Esophagus mucosa (tissue), 1 donor: ENCODE data around the gene FAM186B. TPM values are rescaled to one million over a fixed set of nuclear protein-coding genes. Genes with fewer than 3 reads are reported as not detected.
A peak's percentile ranks its signal among the peaks of the same experiment; 100 is the strongest.
"Not testable (repeated sequence)": the region's sequence is repeated elsewhere in the genome, so short reads cannot be mapped to it uniquely, and the experiment has no call there.

Experiments
- ATAC-seq: fragments of 200-7000 bp; cut with Tn5 transposase; one replicate; pipeline ENCODE4 v1.9.1; 2020
- total RNA-seq: library from RNA; stranded (reverse); gene quantifications from one replicate; pipeline ENCODE4 v1.2.4, GENCODE V29; 2023
- donor health status: DM: yes; HTN: yes; CAD: no.

FAM186B gene
- total RNA-seq, 1 donor from 2014 or later: 0.36 TPM

GRCh38 chr12:49633703-49634345 lies 28.4 kb upstream of the FAM186B start:
- no peak for ATAC-seq

DNA sequence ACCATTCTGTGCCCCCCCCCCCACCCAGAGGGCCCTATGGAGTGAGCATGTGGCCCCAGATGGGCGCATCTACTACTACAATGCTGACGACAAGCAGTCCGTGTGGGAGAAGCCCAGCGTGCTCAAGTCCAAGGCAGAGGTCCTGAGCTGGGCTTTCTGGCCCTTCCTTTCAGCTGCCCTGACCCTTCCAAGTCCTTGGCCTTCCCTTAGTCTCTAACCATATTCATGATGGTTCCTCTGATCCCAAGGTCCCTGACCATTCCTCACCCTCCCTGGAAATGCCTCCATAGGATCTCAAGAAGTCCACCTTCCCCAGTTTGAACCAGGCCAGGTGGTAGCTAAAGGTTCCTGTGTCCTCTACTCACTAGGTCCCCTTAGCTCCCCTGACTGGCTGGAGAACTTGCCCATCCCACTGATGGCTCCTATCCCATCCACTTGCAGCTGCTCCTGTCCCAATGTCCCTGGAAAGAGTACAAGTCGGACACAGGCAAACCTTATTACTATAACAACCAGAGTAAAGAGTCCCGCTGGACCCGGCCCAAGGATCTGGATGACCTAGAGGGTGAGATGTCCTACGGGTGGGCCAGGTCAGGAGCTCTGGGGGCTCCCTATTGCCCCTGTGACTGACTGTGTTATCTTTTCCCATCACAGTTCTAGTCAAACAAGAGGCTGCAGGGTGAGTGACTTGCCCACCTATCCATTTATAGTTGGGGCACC lies 27.7 kb upstream of the FAM186B start:
- no peak for ATAC-seq

- no peak for ATAC-seq
Observed at GRCh38 chr12:49632401-49632800, 27.0 kb upstream of the FAM186B start.

DNA sequence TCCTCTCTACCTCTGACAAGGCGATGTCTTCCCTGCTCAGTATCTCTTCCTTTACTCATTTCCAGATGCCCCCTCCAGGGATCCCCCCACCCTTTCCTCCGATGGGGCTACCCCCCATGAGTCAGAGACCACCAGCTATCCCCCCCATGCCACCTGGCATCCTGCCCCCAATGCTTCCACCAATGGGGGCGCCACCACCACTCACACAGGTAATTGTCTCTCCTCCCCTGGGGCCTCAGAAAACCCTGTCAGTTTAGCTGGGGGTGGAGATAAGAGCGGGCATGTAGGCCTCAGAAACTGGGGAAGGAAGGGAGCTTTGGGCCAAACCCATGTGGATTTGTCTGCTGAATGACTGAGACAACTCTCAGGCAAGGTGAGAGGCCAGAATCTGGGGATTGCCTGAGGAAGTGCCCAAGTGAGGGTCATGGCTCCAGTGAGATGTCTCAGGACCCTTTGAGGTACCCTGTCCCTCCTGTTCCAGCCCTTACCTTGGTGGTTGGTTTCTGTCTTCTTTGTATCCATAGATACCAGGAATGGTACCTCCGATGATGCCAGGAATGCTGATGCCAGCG lies 26.0 kb upstream of the FAM186B start:
- ATAC-seq: no peak

DNA sequence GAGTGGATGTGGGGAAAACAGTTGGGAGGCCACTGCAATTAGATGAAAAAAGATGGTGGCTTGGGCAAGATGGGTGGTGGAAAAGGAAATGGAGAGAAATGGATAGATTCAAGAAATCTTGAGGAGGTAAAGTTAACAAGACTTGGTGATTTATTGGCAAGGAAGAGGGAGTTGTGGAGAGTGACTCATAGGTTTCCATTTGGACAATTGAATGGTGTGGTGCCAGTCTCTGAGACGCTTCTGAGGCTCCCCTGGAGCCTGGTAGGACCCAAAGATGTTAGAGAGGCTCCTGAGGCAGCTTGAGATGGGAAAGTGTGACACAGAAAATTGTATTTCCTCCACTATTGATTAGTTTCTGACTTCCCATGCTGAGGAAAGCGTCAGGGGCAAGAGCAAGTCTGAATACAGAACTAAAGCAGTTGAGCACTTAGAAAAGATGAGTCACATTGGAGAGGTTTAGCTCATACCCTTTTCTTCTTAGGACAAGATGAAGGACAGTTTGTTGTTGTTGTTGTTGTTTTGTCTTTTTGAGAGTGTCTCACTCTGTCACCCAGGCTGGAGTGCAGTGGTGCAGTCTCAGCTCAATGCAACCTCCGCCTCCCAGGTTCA lies 22.4 kb upstream of the FAM186B start:
- ATAC-seq: no peak

GRCh38 chr12:49626836-49627235 lies 21.4 kb upstream of the FAM186B start:
- no peak for ATAC-seq

GRCh38 chr12:49626169-49626835 lies 20.9 kb upstream of the FAM186B start:
- no peak for ATAC-seq

DNA sequence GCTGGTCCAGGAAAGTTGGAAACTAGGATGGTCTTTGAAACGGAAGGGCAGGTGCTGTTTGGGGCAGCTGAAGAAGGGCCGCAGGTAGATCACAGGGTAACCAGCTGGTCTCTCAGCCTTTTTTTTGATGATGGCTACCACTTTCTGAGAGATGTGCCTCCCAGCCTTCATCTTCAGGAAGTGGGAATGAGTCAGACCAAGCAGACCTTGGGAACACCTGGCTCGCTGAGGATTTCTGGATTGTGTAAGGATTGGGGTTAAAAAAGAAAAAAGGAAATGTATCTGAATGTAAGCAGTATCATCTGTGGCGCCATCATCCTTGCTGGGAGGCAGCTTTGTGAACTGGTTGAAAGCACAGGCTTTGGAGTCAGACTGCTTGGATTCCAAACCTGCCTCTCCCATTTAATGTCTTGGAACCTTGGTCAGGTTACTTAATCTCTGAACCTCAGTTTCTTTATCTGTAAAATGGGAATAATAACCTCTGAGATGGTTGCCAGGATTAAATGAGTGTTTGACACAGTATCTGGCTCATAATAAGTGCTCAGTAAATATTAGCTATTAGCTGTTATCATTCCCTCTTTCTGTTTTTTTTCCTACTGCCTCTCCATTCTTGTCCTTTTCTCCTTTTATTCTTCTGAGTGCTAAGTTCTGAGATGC lies 19.6 kb upstream of the FAM186B start:
- ATAC-seq: peak; percentile 4

DNA sequence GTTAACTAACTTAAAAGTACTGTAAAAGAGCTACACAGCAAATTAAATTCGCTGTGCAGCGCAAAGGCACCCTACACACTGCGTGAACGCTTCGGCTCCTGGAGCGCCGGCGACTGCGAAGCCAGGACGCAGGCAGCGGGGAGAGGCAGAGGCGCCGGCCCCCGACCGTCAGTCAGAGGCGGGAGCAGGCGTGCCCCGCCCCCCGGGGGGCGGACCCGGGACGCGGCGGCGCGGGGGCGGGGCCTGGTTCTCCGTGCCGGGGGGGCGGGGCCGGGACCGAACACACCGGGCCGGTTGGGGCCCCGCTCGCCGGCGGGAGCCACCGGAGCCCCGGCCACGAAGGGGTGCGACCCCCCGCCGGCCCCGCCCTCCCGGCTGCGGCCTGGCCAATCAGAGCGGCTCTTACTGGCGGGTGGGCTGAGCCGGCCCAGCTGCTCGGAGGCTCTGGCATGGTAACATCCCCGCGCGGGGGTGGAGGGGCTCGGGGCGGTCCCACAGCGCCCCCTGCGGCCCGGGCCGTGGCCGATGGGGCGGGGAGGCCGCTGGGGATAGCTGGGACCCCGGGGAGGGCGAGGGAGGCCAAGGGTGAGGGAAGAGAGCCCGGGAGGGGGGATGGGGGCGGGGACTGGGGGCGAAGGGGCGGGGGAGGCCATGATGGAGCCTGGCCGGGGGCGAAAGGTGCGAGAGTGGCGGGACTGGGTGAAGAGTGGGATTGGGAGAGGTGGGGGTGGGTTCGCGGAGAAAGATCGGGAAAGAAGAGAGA lies 17.9 kb upstream of the FAM186B start, which contains the start of gene PRPF40B:
Gene PRPF40B, plus strand, starts transcription at position 420 of the 763 bp plus-strand sequence. Its CDS starts 30 bp downstream, at position 450.
- peak; percentile 90 for ATAC-seq

DNA sequence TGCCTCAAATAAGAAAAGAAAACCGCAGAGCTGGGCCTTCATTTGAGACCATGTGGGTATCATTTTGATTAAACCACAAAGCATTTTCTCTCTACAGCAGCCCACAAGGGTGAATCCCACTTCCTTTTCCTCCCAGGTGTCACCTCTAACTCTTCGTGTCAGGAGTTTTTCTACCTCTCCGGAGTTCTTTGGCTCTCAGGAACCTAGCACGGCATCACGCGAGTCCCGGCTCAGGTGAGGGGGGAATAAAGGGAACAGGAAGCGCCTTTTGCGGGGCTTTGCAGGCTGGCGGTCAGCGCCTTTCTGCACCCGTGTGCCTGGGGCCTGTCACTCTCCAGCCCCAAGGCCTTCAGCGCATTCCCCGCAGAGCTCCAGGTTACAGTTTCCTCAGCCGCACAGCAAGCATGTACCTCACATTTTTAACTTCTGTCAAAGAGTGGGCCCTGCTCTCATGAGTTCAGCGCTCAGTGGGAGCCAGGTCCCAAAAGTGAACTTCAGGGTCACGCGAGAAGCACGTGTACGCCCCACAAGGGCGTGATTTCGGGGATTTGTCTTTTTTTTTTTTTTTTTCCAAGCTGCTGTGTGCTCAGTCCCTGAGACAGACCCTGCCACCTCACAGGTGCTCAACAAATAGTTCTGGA lies 17.2 kb upstream of the FAM186B start:
- ATAC-seq: peak; percentile 30

- ATAC-seq: no peak
Observed at GRCh38 chr12:49621651-49622500, 16.4 kb upstream of the FAM186B start.

GRCh38 chr12:49619286-49619685 lies 13.8 kb upstream of the FAM186B start:
- no peak for ATAC-seq

DNA sequence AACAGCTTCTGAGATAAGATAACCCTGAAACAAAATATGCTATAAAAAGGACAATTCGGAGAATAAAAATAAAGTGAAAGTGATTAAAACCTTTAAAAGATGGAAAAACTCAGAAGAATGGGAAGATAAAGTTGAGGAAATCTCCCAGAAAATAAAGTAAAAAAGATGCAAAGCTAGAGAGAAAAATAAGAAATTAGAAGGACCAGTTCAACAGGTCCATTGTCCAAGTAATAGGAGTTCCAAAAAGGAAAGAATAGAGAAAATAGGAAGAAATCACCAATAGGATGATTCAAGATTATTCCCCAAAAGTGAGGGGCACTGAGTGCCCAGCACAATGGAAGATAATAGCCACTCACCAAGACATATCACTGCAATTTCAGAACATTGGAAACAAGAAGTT lies 13.1 kb upstream of the FAM186B start:
- ATAC-seq: no peak

- ATAC-seq: no peak
Observed at GRCh38 chr12:49616533-49617219, 11.2 kb upstream of the FAM186B start.

DNA sequence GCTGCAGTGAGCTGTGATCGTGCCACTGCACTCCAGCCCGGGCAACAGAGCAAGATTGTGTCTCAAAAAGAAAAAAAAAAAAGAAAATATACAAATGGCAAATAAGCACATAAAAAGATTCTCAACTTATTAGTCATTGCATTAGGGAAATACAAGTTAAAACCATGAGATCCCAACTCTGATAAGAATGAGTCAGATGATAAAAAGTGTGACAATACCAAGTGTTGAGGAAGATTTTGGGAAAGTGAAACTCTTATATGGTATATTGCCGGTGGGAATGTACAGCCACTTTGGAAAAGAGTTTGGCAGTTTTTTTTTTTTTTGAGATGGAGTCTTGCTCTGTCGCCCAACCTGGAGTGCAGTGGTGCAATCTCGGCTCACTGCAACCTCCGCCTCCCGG lies 10.3 kb upstream of the FAM186B start:
- no peak for ATAC-seq

DNA sequence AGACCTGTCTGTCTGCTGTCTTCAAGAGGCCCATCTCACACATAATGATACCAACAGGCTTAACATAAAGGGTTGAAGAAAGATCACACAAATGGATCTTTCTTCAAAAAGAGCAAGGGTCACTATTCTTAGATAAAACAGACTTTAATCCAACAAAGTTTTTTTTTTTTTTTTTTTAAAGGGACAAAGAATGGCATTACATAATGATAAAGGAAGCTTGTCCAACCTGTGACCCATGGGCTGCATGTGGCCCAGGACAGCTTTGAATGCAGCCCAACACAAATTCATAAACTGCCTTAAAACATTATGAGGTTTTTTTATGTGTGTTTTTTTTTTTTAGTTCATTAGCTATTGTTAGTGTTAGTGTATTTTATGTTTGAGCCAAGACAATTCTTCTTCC lies 6.8 kb upstream of the FAM186B start:
- no peak for ATAC-seq

- ATAC-seq: not testable (repeated sequence)
Observed at GRCh38 chr12:49610785-49611184, 5.3 kb upstream of the FAM186B start.

GRCh38 chr12:49609875-49610154 lies 4.4 kb upstream of the FAM186B start:
- ATAC-seq: peak; percentile 48

- peak; percentile 47 for ATAC-seq
Observed at GRCh38 chr12:49609059-49609874, 3.8 kb upstream of the FAM186B start.
